ENCODE results near the gene ASB4.

The ASB4 gene

GRCh38 chr7:95539426-95539825 is 53.7 kb downstream of the ASB4 start:
- no peak overlapping the region for H3K27ac ChIP-seq
- TF ChIP-seq ZFX (IDR thresholded peaks at IDR 0.05) (no peak), CTCF (conservative IDR thresholded peaks at IDR 0.05) (no peak)

DNA sequence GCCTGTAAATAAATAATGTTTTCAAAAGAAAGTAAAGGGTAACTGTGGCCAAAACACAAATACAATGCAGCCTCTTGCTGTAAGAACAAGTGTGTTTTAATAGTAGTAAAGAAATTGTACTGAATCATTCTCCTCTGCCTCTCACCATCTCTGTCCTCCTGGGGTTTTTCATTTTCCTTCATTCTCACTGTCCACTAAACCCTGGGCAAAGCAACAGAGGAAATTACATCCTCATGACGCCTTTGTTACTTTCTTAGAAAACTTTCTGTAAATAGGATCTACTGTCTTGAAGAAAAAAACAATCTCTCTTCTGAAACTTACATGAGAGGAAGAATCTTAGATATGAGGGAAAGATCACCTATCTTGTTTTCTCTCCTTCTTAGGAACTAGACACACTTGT is 54.6 kb downstream of the ASB4 start:
- H3K27ac ChIP-seq: no peak overlapping the region
- no peak for TF ChIP-seq CTCF (conservative IDR thresholded peaks at IDR 0.05)
- TF ChIP-seq ZFX (IDR thresholded peaks at IDR 0.05): no peak

- H3K27ac ChIP-seq: no peak overlapping the region
- TF ChIP-seq ZFX (IDR thresholded peaks at IDR 0.05) (no peak), CTCF (conservative IDR thresholded peaks at IDR 0.05) (no peak)
Observed at GRCh38 chr7:95543312-95543711, 57.6 kb downstream of the ASB4 start.

DNA sequence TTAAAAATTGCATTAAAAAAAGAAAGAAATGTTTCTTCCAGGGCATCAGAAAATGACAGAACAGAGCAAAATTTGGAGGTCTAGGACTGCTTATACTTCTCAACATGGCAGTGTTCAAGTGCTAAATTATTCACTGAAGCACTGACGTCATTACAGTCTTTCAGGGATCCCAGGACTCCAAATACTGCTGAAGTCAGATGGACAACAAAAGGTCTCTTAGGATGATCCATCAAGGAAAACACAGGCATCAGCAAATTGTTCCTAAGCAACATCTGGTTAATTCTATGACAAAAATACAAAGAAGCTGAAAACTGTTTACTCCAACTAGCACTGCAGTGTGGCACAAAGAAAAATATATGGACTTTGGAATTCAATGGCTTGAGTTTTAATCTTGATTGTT is 58.4 kb downstream of the ASB4 start:
- H3K27ac ChIP-seq: no peak overlapping the region
- TF ChIP-seq CTCF (conservative IDR thresholded peaks at IDR 0.05): no peak
- no peak for TF ChIP-seq ZFX (IDR thresholded peaks at IDR 0.05)

DNA sequence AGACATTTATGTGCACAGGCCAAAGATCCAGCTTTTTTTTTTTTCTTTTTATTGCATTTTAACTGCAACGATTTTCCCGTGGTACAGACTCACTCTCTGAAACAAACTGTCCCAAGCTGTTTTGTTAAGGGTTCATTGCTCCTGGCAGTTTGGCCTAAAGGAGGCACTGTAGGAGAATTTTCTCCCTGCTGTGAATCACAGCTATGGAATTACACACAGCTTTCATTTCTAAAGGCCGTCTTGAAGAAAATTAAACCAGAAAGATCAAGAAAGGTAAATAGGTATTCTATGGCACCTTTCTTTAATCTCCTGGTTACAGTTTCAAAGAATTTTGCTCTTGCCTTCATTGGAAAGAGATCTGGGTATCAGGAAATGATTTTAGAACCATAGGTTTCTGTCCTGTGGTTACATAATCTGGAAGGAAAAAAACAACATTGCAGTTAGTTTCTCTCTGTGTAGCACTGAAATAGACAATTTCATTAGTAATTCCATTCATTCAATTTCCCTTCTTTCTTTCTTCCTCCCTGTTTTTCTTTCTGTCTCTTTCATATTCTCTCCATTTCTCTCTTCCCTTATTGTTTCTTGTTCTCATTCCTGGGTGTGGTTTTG is 59.4 kb downstream of the ASB4 start:
- H3K27ac ChIP-seq: no peak overlapping the region
- TF ChIP-seq ZFX (IDR thresholded peaks at IDR 0.05) (no peak), CTCF (conservative IDR thresholded peaks at IDR 0.05) (peak; percentile 97)

DNA sequence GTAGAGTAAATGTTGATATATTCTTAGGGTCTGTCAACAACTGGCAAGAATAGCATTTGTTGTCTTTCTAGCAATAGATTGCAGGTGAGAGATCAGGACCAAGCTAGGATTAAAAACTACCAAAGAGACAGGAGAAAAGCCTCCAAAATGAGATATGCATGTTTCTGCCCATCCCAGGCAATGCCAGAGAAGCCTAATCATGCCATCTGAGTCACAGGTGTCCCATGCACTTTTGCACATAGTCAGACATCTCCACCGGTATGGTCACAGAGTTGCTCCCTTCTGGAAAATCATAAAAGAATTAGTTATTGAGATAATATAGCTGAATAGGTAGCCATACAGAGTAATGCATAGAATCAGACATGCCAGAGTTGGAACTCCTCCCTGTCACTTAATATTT is 59.9 kb downstream of the ASB4 start:
- TF ChIP-seq CTCF (conservative IDR thresholded peaks at IDR 0.05): no peak
- no peak for TF ChIP-seq ZFX (IDR thresholded peaks at IDR 0.05)
- H3K27ac ChIP-seq: no peak overlapping the region

DNA sequence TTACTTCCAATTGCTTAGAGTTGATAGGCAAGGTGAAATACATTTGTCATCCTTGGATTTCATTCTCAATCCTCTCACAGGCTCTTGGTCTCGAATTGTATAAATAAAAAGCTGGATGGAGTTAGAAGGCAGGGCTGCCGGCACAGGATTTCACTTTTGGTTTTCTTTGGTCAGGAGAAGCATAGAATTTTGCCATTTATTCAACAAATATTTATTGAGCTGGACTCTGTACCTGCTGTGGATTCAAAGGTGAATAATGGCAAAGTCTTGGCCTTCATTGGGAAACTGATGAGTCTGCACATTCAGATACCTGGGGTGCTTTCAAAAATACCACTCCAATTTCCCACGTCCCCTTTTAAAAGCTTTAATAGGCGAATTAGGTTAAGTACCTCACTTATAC is 60.9 kb downstream of the ASB4 start:
- TF ChIP-seq CTCF (conservative IDR thresholded peaks at IDR 0.05) (no peak), ZFX (IDR thresholded peaks at IDR 0.05) (no peak)
- H3K27ac ChIP-seq: no peak overlapping the region

Measured in C4-2B (cell line).